GM21381 (cell line): Measurements from ENCODE around the gene NR3C2.

Experiments
- ATAC-seq: cut with Tn5 transposase; IDR thresholded peaks from one replicate; pipeline ENCODE4 v1.9.1; 2021; ENCODE audit warnings: mild to moderate bottlenecking, moderate library complexity; ENCODE audit not compliant: unreplicated experiment

Gene NR3C2

DNA sequence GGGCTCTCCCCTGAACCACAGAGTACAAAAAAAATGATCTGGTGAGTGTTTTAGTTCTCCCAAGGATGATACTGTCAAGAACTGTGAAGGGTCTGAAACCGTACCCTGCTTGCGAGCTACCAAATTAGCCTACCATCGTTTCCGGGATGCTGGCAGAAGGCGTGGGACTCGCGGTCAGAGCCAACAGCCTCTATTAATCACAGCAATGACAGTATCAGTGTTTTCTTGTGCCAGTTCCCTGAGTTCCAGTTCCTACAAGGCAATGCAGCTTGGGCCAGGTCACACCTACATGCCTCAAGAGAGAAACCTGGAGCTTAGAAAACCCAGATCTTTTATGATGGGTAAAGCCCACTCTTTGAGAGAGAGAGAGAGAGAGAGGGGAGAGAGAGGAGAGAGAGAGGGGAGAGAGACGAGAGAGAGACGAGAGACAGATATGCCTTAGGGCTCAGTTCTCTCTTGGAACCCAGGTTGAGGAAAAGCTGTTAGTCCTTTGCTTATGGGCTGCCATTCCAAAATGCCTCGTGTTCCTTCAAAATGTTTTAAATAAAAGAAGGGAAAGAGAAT, 382.5 kb downstream of the NR3C2 start:
- ATAC-seq: no peak

DNA sequence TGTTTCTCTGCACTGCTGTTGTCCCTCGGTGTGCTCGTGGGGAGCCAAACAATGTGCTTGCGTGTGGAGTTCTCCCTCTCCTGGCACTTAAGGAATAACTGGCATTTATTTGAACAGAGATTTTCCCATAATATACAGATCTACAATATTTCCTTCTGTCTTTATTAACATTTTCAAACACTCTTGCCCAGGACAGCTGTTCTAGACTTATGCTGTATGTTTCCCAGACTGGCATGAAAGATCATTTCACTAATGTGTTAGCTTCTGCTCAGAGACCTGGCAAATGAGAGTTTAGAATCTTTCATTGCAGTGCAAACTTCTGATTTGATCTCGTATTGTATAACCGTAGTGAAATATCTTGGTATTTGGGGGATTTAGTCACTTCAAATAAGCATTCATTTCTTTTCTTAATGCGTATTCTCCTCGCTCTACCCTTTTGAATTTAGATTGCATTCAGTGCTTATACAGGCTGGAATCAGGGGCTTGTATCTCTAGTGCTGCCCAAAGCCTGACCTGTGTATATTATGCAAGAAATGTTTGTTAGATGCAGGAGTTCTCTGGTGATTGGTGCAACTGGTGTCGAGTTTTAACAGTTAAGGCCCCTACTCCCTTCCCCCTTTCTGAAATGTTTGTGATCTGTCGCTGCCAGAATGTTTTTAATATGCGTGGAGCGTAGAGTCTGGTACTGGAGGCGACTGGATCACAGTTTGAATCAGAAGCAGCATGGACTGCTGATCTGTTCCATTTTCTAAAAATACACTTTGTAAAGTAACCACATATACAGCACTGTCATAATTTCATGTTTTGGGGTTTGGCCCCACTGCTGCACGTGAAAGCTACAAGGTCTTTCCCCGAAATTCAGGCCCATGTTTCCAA, 384.0 kb downstream of the NR3C2 start:
- no peak for ATAC-seq

DNA sequence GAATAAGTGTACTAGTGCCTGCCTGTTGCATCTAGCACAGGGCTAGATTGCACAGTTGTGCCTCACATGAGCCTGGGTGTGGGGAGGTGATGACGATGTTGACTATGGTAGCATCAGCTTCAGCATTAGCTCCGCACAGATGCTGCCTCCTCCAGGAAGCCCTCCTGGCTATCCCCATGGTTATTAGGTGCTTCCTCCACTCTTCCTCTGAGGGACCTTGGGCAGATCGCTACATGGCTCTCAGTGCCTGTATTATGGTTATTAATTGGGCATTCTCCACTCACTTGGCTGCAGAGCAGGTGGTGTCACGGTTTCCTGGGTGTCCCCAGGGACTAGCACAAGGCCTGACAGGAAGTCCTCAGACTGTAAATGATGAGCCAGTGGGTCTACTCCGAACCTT, 384.7 kb downstream of the NR3C2 start:
- ATAC-seq: peak; percentile 42

DNA sequence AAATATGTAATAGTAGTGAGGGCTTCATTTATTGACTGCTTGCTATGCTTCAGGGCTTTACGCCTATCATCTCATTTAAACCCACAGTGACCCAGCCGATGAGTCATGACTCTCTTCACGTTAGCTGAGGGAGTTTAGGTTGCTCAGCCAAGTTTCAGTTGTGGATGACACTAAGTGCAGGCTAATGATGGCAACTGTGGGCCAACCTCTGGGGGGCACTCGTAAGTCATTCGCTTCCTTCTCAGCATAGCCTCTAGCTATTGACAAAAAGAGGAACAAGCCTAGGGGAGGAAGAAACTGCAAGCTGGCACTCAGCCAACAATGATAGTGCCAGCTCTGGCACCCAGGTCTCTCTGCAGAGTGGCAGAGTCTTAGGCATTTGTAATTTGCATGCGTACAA, 385.3 kb downstream of the NR3C2 start:
- ATAC-seq: peak; percentile 82

DNA sequence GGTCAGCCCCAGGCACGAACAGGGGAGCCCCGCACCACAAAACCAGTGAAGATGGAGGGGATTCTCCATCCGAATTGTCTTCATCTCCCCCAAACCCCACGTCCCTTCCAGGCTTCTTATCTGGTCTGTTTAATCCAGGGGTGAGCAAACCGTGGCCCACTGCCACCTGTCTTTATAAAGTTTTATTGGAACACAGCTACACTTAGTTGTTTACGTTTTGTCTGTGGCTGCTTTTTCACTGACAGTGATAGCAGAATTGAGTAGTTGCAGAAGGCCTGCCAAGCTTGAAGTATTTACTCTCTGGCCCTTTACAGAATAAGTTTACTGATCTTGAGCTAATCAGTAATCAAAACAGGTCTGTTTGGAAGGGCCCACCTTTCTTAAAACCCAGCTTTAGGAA, 386.4 kb downstream of the NR3C2 start:
- ATAC-seq: no peak

DNA sequence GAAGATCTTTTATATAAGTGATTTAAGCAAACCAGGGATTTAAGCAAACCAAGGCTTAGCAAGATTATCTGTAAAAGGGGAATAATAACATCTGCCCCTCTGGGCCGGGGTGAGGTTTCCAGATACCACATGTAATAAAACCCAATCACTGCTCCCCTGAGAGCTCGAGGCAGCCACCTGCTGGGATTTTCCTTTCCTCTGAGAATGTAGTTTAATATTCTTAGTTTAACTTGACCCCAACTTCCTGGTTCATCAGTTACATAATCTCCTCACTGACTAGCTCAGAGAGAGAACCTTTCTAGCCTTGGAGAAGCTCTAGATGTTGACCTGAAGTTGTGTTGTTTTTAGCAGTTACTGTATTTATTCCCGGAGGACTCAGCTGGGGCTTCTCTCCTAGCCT, 387.9 kb downstream of the NR3C2 start:
- no peak for ATAC-seq

DNA sequence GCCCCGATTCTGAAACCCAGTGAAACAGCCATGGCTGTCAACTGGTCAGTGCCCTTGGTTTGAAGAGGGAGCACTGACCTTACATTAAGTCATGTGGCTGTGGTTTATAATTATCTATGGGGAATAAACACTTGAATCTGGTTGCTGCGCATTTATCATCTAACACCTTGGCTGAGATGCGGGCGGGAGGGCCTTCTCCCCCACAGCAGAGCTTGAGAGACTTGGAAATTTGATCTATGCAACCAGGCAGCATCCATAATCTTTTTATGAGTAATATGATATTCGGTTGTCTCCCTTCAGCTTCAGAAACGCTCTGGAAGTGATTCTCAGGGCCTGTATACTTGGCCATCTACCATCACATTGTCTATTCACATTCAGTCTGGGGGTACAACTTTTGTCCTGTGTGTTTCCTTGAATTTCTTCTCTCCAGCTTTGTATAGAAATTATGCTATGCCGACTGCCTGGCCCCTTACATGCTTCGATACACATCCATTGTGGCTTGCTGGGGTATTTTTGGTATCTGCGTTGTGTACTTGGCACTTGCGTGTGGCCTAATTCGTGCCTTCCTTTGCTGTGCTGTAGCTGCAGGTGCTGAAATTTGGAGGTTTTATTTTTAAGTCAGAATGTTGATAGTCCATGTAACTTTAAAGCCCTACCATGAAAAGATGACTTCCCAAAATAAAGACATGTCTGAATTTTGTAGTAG, 388.8 kb downstream of the NR3C2 start:
- ATAC-seq: no peak

DNA sequence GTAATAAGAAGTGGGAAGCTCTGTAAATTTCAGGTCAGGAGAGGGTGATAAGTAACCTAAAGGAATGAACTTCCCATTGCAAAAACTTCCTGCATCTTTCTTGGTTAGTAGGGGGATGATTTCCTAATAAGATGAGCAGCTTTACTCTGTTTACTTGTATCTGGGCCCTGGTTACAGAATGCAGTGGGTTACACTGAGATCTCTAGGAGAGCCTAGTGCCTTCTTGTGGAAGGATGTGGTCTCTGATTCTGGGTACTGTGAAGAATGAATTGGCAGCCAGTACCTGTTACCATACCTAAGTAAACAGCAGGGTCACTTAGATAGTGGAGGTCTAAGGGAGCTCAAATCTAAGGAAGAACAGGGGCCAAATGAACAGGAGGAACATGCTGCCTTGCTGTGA, 389.8 kb downstream of the NR3C2 start:
- ATAC-seq: no peak

DNA sequence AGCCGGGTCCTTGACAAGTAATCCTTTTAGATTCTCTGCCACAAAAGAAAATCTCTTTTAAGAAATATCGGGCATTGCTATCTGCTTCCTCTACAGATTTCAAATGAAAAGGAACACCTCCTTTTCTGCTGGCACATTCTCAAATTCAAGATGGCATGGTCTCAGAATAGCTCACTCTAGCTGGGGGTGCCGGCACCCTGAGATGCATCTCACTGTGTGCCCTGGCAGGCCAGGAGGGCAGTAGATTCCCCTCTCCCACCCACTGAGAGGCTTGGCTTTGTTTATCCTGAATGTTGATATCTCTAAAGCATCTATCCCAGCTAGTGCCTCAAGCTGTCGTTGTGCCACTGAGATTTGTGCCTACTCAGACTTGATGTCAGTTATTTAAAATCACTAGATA, 390.8 kb downstream of the NR3C2 start:
- no peak for ATAC-seq

DNA sequence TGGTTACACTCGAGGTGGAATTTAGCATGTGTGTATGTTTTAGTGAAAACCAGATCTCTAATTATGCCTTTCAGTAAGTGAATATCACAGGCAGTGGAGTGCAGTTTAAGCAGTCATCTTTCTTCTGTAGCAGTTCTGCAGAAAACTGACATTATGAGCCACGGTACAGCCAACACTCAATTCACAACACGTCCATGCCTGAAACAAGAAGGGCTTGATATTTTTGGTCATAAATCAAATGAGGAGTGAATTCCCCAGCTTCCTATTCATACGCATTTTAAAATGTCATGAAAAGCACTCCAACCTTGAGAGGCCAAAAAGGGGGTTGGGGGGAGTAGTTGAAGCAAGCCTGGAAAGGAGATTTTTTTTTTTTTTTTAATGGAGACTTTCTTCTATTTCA, 393.6 kb downstream of the NR3C2 start:
- ATAC-seq: no peak

DNA sequence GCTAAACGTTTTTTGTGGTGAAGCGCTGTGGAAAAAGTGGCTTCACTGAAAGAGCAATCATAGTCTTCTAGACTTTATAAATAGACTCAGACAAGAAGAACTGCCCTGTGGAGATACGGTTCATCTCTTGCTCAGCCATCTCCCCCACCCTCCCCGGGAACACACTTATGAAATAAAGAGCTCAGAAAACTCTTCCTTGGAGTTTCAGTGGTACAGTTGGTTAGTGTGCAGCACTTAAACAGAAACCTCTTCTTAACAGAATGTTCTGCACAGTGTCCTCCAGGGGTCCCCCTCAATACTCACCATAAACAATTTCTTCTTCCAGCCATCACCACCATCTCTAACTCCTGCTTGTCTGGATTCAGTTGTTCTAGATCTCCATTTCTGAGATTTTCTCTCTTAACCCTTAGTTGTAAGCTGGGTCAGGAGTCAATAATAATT, 397.3 kb downstream of the NR3C2 start:
- ATAC-seq: peak; percentile 97

DNA sequence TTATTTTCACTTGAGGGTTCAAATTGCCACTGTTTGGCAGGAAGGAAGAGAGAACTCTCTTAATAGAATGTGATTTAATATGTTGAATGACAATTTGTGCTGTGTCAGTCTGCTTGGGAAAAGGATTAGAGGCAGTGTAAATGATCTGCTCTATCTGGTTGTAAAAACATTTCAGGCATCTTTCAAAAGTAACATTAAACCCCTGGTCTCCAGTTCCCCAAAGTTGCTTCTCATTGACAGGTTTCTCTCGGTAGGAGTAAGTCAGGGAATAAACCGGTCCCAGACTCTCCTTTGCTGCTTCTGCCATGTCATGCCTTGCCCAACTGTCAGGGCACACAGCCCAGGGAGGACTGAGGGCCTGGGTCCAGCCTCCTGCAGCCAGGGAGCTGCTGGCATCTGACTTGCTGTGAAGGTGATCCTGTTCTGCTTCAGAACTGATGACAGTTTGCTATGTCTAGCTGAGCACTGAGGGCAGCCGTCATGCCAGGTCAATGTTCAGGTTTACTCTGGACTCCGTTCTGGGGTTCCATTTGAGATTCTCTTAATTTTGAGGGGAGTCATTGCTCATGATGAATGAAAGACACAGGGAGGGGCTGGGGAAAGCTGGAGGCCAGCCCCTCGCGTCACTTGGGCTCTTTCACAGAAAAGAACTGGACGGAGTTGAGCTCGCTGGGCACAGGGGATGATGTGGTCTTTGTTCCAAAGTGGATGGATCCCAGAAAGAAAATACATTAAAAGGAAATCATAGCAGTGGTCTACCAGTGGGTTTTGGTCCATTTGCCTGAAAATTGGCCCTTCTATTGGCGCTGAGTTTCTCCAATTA, 397.9 kb downstream of the NR3C2 start:
- no peak for ATAC-seq

DNA sequence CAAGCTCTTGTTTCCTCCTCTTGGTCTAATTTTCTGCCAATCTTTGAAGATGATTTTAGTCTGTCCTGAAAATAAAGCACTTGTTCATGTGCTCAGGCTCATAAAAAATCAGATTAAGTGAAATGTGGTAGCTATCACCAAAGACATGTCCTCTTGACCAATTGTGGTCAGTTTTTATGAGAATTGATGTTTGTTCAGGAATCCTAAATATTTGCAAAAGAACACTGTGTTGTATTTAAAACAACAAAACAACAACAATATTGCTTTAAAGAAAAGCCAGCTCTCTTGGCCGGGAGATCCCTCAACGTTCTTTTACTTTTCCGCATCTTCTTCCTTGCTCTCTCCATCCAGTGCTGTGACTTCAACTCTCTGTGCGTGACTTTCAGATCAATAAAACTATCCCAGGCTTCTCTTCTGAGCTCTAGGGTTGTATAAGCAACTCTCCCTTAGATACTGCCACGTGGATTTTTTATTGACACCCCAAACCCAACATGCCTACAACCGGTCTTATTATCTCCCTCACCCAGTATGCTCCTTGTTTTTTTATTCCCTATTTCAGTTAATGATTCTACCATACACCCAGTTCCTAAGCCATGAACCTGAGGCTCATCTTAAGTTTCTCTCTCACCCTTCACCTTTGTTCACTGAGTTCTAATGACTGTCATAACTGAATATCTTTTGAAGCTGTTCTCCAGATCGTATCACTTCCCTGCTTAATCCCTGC, 400.4 kb downstream of the NR3C2 start:
- no peak for ATAC-seq

DNA sequence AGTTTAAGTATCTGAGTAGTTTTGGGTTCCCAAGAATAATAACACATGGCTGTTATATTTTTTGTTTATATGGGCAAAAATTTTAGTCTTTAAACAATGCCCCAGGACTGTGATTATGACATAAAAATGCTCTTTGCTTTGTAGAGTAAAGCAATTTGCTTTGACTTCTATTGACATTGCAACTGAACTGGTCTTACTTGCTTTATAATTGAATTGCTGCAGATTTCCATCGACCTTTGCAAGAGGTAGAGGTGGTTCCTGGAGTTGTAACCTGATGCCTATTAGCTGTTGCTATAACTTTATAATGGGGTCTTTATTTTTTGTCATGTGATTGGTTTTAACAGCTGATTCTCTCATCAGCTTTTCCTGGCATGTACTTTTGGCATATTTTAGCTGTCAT, 407.4 kb downstream of the NR3C2 start:
- ATAC-seq: no peak

DNA sequence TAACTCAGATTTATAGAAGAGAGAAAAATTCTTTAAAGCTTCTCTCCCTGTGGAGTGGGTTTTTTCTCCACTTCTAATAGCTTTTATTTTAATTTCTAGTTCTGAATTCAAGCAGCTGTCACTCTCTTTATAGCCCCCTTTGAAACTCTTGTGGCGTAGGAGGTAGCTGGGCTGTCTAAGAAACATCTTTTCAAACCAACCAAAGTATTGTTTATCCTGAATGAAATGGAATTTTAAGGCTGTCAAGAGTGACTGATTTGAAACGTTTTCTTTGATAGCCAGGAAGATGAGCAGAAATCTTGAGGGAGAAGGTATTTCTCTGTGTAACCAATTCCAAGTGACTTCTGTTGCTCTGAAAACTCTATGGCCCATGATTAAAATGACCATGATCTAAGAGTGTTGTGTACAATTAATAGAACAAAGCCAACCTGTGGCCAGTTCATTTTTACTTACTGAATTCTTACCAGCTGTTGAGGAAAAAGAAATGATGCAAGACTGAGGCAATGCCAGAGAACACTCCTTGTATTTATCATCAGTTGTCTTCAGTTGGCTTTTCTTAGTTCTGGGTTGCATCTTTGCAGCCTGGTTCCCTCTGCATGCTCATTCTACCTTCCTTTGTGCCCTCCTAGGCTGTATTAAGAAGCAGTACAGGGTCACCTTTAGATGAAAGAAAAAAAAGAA, 411.9 kb downstream of the NR3C2 start:
- ATAC-seq: no peak

DNA sequence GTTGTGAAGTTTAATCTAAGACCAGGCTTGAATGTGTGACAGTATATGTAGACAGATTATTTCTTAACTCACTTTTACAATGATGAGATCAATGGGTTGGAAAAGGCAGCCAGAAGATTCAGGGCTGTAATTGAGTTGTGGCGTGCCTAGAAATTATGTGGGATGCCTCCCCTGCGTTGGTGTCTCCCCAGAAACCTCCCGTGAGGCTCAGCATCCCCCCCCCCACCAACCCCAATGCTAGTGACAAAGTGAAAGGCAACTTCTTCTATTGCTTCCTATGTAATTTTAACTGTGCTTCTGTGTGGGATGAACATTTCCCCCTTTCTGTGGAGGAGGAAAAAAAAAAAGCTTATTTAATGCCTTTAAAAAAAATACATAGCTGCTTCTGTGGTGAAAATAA, 412.4 kb downstream of the NR3C2 start:
- no peak for ATAC-seq
